ENCODE data around the gene ANKRD34A.

ANKRD34A gene

DNA sequence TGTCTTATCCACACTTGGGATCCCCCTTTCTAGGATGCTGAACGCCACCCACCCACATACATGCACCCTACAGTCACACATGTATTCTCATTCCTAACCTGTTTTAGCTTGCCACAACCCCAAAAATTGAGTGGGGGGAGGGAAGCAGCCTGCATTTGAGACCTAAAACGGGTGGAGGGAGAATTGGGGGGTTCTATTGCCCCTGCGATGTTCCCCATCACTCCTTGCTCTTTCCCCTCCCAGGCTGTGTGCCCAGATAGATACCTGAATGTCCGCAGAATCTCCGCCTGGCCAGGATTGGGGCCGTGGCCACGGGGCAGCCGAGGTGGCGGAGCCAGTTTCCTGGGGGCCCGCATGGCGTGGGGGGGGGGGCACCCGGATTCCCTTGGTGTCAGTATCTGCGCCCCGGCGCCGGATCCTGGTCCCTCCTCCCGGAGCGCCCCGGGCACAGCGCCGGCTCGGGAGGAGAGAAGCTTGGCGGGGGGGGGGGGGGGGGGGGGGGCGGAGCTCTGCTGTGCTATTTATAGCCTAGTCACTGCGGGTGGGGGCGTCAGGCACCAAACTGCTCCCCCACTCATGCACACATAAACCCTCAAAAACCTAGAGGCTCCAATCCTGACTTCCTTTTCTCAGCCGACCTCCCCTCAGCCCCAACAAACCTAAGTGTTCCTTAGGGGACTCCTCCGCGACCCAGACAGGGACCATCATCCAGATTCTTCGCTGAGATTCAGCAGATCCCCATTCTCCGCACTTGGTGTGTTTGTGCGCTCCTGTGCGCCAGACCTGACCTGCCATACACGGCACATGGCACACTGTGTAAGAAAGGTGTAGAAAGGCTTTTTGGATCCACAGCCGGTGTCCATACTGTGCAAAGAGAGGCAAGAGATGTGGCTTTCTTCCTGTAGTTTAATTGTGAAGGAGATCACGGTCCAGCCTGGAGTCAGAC lies 1.9 kb downstream of the ANKRD34A start:
- Mint-ChIP-seq H3K36me3 (ENCODE audit: low read depth) (peaks cover 3% of the 10 kb centered on the region), H3K9me3 (no peaks in the 10 kb centered on the region), H3K4me3 (peak overlapping the region; percentile 97), H3K4me1 (ENCODE audit: low read depth) (peaks cover 51% of the 10 kb centered on the region), H3K27ac (peak overlapping the region; percentile 93), H3K27me3 (no peaks in the 10 kb centered on the region)

DNA sequence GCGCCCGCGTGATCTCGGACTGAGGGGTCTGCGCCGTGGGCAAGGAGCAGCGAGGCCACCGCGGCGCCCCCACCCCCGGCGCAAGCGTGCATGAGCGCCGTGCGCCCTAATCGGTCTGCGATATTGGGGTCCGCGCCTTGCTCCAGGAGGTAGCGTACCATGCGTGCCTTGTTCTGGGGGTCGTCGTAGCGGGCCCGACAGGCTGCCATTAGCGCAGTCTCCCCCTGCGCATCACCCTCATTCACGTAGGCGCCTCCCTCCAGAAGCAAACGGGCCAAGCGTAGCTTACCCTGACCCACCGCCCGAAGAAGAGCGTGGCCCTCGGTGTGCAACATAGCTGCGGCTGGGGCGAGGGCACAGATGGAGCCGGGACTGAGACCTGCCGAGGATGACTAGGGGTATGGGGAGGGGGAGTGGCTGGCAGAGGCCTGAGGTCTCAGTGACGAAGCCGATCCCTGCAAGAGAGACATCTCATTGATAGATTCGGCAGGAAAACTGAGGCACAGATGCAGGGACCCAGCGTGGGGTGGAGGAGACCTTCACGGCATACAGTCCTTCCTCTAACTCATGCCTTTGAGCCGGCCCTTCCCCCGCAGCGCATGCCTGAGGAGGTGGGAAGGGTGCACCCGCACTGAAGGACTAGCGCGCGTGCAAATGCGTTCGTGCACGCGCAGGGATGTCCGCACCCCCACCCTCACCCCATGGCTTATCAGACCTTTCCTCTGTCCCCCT lies 2.8 kb downstream of the ANKRD34A start:
- H3K4me3 Mint-ChIP-seq: peak overlapping the region; percentile 97
- no peaks in the 10 kb centered on the region for H3K9me3 Mint-ChIP-seq
- no peaks in the 10 kb centered on the region for H3K27me3 Mint-ChIP-seq
- H3K4me1 Mint-ChIP-seq (ENCODE audit: low read depth): peaks cover 55% of the 10 kb centered on the region
- no peaks in the 10 kb centered on the region for H3K36me3 Mint-ChIP-seq (ENCODE audit: low read depth)
- peak overlapping the region; percentile 93 for H3K27ac Mint-ChIP-seq

DNA sequence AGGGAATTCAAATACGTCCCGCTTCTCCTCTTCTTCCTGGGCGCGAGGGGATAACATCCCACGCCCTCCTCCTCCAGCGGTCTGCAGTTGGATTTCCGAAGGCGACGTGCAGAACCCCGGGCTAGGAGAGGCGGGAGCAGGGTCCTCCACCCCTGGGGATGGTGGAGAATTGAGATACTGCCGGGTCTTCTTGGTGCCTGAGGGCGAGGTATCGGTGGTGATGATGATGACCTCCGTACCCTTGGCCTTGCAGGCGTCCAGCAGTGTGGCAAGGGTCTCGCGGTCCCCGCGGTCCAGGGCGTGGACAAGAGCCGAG lies 3.3 kb downstream of the ANKRD34A start:
- peaks cover 59% of the 10 kb centered on the region for H3K4me1 Mint-ChIP-seq (ENCODE audit: low read depth)
- no peaks in the 10 kb centered on the region for H3K36me3 Mint-ChIP-seq (ENCODE audit: low read depth)
- H3K27me3 Mint-ChIP-seq: no peaks in the 10 kb centered on the region
- H3K4me3 Mint-ChIP-seq: peak overlapping the region; percentile 97
- H3K9me3 Mint-ChIP-seq: no peaks in the 10 kb centered on the region
- peak overlapping the region; percentile 90 for H3K27ac Mint-ChIP-seq

DNA sequence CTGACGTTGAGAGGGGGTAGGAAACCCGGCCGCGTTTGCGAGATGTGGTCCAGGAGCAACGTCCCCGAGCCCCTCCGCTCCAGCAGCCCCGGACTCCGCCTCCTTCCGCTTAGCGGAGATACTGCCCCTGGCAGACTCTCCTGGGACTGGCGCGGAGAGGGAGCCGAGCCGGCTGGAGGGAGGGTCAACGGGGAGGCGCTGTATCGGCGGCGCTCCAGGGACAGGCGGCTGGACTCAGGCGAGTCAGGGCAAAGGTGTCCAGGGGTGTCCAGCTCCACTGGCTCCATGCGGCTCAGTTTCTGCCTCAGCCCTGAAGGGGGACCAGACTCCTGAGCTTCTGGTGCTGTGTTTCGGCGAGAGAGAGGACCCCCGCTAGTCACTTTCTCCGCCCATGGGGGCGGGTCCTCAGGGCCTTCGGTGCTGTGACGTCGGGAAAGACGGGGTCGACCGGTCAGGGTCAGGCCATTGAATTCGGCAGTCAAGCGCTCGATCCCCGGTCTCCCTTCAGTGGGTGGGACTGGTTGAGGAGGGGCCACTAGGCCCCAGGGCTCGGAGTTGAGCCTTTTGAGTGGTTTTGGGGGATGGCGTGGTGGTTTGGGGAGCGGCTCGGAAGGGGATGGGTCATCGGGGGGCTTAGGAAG lies 3.8 kb downstream of the ANKRD34A start:
- Mint-ChIP-seq H3K4me3 (peak overlapping the region; percentile 97), H3K27me3 (no peaks in the 10 kb centered on the region), H3K4me1 (ENCODE audit: low read depth) (peaks cover 64% of the 10 kb centered on the region), H3K36me3 (ENCODE audit: low read depth) (no peaks in the 10 kb centered on the region), H3K9me3 (no peaks in the 10 kb centered on the region), H3K27ac (peak overlapping the region; percentile 90)

DNA sequence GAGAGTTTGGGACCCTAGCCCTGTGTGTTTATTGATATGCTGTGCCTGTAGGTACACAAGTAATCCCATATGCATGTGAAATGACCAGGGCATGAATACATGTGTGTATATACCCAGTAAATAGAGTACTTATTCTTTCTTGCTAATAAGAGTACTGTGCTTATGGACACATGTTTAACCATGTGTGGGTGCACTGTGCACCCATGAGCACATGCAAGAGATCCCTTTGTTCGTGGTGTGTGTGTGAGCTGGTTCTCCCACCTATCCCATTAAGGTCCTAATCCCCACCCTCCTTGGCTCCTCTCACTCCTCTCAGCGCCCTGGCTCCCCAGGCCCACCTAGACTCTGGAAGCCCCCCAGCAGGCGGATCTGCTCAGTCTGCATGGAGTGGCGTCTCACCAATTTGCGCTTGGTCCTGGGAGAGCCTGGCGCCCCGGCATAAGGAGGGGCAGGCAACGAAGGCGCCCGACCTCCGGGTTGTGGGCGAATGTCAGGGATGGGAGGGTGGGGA lies 4.4 kb downstream of the ANKRD34A start:
- no peaks in the 10 kb centered on the region for H3K36me3 Mint-ChIP-seq (ENCODE audit: low read depth)
- H3K4me1 Mint-ChIP-seq (ENCODE audit: low read depth): peaks cover 65% of the 10 kb centered on the region
- no peaks in the 10 kb centered on the region for H3K9me3 Mint-ChIP-seq
- no peak overlapping the region for H3K27ac Mint-ChIP-seq
- H3K4me3 Mint-ChIP-seq: peak overlapping the region; percentile 97
- H3K27me3 Mint-ChIP-seq: no peaks in the 10 kb centered on the region

DNA sequence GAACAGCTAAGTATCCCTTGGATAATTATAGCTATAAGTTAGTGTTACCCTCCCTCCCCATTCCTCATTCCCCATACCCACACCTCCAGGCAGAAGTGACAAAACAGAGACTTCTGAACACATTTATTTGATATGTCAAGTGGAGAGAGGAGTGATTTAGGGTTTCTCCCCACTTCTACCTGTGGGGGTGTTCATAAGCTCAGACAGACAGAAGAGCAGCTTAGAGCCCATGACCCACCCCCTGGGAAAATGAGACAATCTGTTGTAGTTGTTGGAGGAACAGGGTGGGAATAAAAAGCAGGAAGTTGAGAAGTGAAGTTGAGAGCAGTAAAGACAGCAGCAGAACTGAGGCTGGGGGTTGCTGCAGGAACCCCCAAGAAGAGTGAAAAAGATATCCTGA lies 5.0 kb downstream of the ANKRD34A start:
- Mint-ChIP-seq H3K4me1 (ENCODE audit: low read depth) (peaks cover 70% of the 10 kb centered on the region), H3K27me3 (no peaks in the 10 kb centered on the region), H3K27ac (peak overlapping the region; percentile 9), H3K9me3 (no peaks in the 10 kb centered on the region), H3K4me3 (peak overlapping the region; percentile 97), H3K36me3 (ENCODE audit: low read depth) (peaks cover 3% of the 10 kb centered on the region)

DNA sequence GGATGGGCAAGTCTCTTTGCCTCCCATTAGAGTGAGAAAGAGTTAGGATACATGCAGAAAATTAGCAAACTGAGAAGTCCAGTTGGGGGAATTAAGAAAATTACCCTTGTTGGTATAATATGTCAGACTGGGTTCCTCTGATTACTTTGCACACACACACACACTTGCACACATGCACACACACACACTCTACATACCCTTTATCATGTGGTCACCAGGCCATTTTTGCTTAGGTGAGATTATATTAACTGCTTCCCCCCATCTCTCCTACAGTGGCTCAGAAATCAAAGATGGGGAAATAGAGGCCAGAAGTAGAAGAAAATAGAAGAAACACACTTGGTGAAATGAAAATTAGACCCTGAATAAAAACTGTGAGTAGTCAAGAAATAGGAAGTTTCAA lies 5.6 kb downstream of the ANKRD34A start:
- H3K27ac Mint-ChIP-seq: no peak overlapping the region
- peak overlapping the region; percentile 31 for H3K4me3 Mint-ChIP-seq

DNA sequence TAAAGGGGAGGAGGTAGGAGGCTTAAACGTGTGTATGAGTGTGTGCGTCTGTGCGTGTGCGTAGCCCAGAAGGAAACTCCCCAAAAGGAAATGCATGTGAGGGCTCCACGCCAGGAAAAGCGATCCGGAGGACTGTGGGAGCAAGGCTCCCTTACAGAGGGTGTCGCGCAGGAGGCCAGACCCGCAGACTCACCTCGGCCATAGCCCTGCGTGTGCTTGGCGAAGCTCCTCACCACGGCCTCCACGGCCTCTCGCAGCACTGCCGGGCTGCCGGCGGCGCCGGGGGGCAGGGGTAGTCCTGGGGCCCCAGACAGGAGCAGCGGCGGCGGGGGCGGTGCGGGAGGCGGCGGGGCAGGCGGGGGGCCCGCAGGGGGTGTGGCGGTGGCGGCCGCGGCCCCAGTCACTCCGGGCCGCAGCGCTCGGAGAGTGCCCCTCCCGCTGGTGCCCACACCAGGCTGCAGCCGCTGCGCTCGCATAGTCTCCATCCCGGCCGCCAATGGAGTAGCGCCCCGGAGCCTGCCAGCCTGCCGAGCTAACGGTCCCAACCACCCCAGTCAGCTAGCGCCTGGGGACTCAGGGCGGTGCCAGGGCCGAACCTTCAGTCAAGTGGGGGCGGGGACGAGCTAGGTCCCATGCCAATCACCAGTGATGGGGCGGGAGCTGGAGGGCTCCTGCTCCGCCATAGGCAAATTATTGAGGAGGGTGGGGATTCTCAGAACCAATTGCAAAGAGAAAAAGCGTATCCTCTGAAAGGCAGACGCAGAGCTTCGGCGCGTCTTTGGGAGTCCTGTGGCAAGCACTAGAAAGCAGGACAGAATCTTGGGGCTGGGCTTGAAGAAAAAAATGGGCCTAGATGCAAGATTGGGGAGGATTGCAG lies 6.7 kb downstream of the ANKRD34A start, which contains the start of gene LIX1L:
LIX1L (minus strand) TSS at position 575 of the 877 bp plus-strand sequence; CDS start at position 485, 90 bp downstream.
- Mint-ChIP-seq H3K4me3 (peak within 1 kb of the TSS; percentile 87), H3K4me1 (ENCODE audit: low read depth) (peaks cover 60% of the 10 kb centered on the region), H3K27ac (peak within 1 kb of the TSS; percentile 82)

More for the DNA sequence above, 5.6 kb downstream of the ANKRD34A start:
- H3K27me3 Mint-ChIP-seq: no peaks in the 10 kb centered on the region
- H3K36me3 Mint-ChIP-seq (ENCODE audit: low read depth): peaks cover 4% of the 10 kb centered on the region
- no peaks in the 10 kb centered on the region for H3K9me3 Mint-ChIP-seq
- H3K4me1 Mint-ChIP-seq (ENCODE audit: low read depth): peaks cover 70% of the 10 kb centered on the region

DNA sequence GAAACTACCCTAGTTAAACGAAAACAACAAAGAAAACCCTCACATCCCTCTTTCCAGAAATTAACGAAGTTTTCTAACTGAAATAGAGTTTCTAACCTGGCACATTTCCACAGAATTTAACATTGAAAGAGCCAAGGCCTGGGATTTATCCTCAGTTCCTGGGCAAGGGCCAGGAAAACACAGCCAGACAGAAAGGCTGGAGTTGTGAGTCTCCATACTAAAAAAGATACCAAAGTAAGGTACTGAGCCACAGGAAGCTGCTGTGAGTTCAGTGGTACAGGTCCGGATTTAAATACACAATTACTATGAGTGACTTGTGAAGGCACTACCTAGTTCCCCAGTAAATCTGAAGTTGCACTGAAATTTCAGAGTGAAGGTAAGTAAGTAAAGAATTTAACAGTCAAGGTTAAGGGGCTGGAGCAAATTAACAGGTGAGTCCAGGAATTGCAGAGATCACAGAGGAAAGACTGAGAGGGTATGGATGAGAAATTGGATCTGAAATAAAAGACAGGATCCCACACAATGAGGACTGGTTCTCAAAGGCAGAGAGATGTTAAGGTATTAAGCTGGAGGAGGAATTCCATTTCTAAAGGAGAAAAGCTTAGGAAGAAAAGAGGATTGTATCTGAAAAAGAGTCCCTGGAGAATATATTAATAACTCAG lies 7.5 kb downstream of the ANKRD34A start:
- peaks cover 8% of the 10 kb centered on the region for H3K36me3 Mint-ChIP-seq (ENCODE audit: low read depth)
- H3K4me3 Mint-ChIP-seq: peak overlapping the region; percentile 87
- H3K27ac Mint-ChIP-seq: peak overlapping the region; percentile 77
- H3K27me3 Mint-ChIP-seq: no peaks in the 10 kb centered on the region
- no peaks in the 10 kb centered on the region for H3K9me3 Mint-ChIP-seq
- peaks cover 64% of the 10 kb centered on the region for H3K4me1 Mint-ChIP-seq (ENCODE audit: low read depth)

More for the DNA sequence above, 6.7 kb downstream of the ANKRD34A start, which contains the start of gene LIX1L:
- H3K9me3 Mint-ChIP-seq: no peaks in the 10 kb centered on the region
- H3K27me3 Mint-ChIP-seq: no peaks in the 10 kb centered on the region
- H3K36me3 Mint-ChIP-seq (ENCODE audit: low read depth): peaks cover 4% of the 10 kb centered on the region

DNA sequence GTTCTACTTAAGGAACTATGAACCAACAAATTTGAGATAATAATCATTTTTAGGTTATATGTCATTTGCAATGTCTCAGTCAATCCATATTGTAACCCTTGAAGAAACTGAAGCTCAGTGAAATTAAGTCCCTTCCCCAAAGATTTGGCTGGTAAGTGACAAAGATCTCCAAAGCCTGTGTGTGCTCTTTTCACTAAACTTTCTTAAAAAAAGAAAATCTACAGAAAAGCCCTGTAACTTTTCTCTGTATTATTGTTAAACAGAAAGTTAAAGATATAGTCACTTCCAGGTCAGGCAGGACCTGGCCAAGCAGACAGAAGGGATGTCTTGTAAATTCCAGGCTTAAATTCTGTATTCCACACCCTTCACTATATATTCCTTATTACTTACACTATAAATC lies 8.0 kb downstream of the ANKRD34A start:
- H3K4me1 Mint-ChIP-seq (ENCODE audit: low read depth): peaks cover 70% of the 10 kb centered on the region
- peak overlapping the region; percentile 87 for H3K4me3 Mint-ChIP-seq
- no peaks in the 10 kb centered on the region for H3K27me3 Mint-ChIP-seq
- no peaks in the 10 kb centered on the region for H3K9me3 Mint-ChIP-seq
- peak overlapping the region; percentile 77 for H3K27ac Mint-ChIP-seq
- H3K36me3 Mint-ChIP-seq (ENCODE audit: low read depth): peaks cover 14% of the 10 kb centered on the region

DNA sequence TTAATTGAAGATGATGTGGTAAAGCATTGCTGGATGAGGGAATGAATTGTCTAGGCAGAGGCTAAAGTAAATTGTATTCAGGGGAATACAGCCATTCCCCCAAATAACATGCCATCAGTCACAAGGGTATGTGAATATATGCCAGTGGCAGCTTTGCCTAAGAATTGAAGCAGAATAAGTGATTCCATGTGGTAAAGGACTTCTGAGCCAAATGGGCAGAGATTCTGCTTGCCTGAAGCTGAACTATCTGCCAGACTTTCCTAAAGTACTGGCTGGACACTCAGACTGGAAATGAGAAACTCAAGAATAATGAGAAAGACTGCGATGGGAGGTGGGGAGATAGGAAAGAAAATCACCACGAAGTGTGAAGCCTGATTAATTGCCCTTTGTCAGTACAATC lies 8.9 kb downstream of the ANKRD34A start:
- Mint-ChIP-seq H3K9me3 (no peaks in the 10 kb centered on the region), H3K27ac (no peak overlapping the region), H3K4me1 (ENCODE audit: low read depth) (peaks cover 74% of the 10 kb centered on the region), H3K27me3 (no peaks in the 10 kb centered on the region), H3K4me3 (peak overlapping the region; percentile 87), H3K36me3 (ENCODE audit: low read depth) (peaks cover 17% of the 10 kb centered on the region)

DNA sequence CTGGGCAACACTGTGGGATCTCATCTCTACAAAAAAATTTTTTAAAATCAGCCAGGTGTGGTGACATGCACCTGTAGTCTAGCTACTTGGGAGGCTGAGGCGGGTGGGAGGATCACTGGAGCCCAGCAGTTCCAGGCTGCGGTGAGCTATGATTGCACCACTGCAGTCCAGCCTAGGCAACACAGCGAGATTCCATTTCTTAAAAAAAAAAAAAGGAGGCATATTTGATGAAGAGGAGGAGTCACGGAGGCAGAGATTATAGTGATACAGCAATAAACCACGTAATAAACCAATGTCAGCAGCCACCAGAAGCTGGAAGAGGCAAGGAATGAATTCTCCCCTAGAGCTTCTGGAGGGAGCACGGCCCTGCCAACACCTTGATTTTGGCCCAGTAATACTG lies 10.5 kb downstream of the ANKRD34A start:
- H3K4me1 Mint-ChIP-seq (ENCODE audit: low read depth): peaks cover 70% of the 10 kb centered on the region
- no peaks in the 10 kb centered on the region for H3K27me3 Mint-ChIP-seq
- H3K9me3 Mint-ChIP-seq: no peaks in the 10 kb centered on the region
- no peak overlapping the region for H3K27ac Mint-ChIP-seq
- H3K4me3 Mint-ChIP-seq: no peak overlapping the region
- peaks cover 26% of the 10 kb centered on the region for H3K36me3 Mint-ChIP-seq (ENCODE audit: low read depth)

DNA sequence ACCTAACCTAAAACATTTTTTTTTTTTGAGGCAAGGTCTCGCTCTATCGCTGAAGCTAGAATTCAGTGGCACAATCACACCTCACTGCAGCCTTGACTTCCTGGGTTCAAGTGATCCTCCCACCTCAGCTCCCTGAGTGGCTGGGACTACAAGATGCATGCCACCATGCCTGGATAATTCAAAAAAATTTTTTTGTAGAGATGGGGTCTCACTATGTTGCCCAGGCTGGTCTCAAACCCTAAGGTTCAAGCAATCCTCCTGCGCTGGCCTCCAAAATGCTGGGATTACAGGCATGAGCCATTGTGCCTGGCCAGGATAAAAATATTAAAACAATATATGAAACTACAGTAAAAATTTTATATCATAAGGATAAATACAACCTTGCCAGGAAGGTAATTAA lies 11.5 kb downstream of the ANKRD34A start:
- no peaks in the 10 kb centered on the region for H3K27me3 Mint-ChIP-seq
- peaks cover 61% of the 10 kb centered on the region for H3K4me1 Mint-ChIP-seq (ENCODE audit: low read depth)
- no peaks in the 10 kb centered on the region for H3K9me3 Mint-ChIP-seq
- H3K27ac Mint-ChIP-seq: no peak overlapping the region
- peaks cover 26% of the 10 kb centered on the region for H3K36me3 Mint-ChIP-seq (ENCODE audit: low read depth)
- H3K4me3 Mint-ChIP-seq: no peak overlapping the region
